Keratinocyte (primary cell): Measurements from ENCODE around the gene ID3. TPM values are rescaled to one million over a fixed set of nuclear protein-coding genes. Genes with fewer than 3 reads are reported as not detected.

Experiments
- DNase-seq: peaks from one replicate; pipeline ENCODE4 v3.0.0-alpha.2; 2011; ENCODE audit warnings: low read depth, missing footprints, low spot score
- FAIRE-seq: peaks from 2 replicates; lab custom pipeline; 2011; peaks lifted over from hg19 to GRCh38; lab: Jason Lieb, UNC
- H2AFZ ChIP-seq: 2 replicates; pipeline ENCODE4 v1.6.0; 2012; ENCODE audit warnings: low read length, control low read depth, inconsistent platforms; ENCODE audit not compliant: control insufficient read depth
- H3K27ac ChIP-seq: 2 replicates; pipeline ENCODE4 v1.5.1; 2011; ENCODE audit warnings: low read length; ENCODE audit not compliant: control insufficient read depth, insufficient read depth
- H3K27me3 ChIP-seq: 3 replicates; pipeline ENCODE4 v1.6.0; 2011; ENCODE audit warnings: low read length; ENCODE audit not compliant: control insufficient read depth, insufficient read depth; ENCODE audit errors: extremely low read depth
- H3K36me3 ChIP-seq, 2 experiments: 2 replicates in 1 of 2; 3 replicates in 1 of 2; pipeline ENCODE4 v1.5.1; 2011; ENCODE audit warnings: low read length in 2 of 2, mild to moderate bottlenecking in 1 of 2; ENCODE audit not compliant: control insufficient read depth in 2 of 2, insufficient read depth in 2 of 2; ENCODE audit errors: extremely low read depth in 1 of 2
- H3K4me1 ChIP-seq: 3 replicates; pipeline ENCODE4 v1.5.1; 2011; ENCODE audit warnings: low read length; ENCODE audit not compliant: control insufficient read depth, insufficient read depth; ENCODE audit errors: extremely low read depth
- H3K4me2 ChIP-seq: 3 replicates; pipeline ENCODE4 v1.6.0; 2011; ENCODE audit warnings: low read depth, low read length; ENCODE audit not compliant: control insufficient read depth, insufficient read depth; ENCODE audit errors: extremely low read depth
- H3K4me3 ChIP-seq, 3 experiments: fragments of 200-600 bp in 1 of 3; sonication (generic) in 1 of 3; 2 replicates in 2 of 3; 3 replicates in 1 of 3; pipeline ENCODE4 v1.5.1; 2011 to 2016; ENCODE audit warnings: low read length in 3 of 3, mild to moderate bottlenecking in 3 of 3, control low read depth in 2 of 3, inconsistent platforms in 1 of 3, low read depth in 1 of 3, mixed read lengths in 1 of 3, mixed run types in 1 of 3, moderate library complexity in 1 of 3; ENCODE audit not compliant: control insufficient read depth in 2 of 3, insufficient read depth in 2 of 3; ENCODE audit errors: extremely low read depth in 1 of 3
- H3K79me2 ChIP-seq: 2 replicates; pipeline ENCODE4 v1.6.0; 2012; ENCODE audit warnings: low read length; ENCODE audit not compliant: control insufficient read depth, insufficient read depth
- H3K9ac ChIP-seq: 3 replicates; pipeline ENCODE4 v1.6.0; 2011; ENCODE audit warnings: low read length; ENCODE audit not compliant: control insufficient read depth, insufficient read depth; ENCODE audit errors: extremely low read depth
- H3K9me1 ChIP-seq: 3 replicates; pipeline ENCODE4 v1.6.0; 2011; ENCODE audit warnings: low read length; ENCODE audit not compliant: control insufficient read depth, insufficient read depth; ENCODE audit errors: extremely low read depth
- H3K9me3 ChIP-seq: 2 replicates; pipeline ENCODE4 v1.5.1; 2012; ENCODE audit warnings: low read depth, low read length; ENCODE audit not compliant: control insufficient read depth
- H4K20me1 ChIP-seq: 3 replicates; pipeline ENCODE4 v1.6.0; 2011; ENCODE audit warnings: low read length; ENCODE audit not compliant: control insufficient read depth, insufficient read depth; ENCODE audit errors: extremely low read depth
- EZH2 ChIP-seq: IDR thresholded peaks from one replicate; pipeline ENCODE4 v1.6.1; 2012; ENCODE audit warnings: inconsistent platforms, mild to moderate bottlenecking, low read length, moderate library complexity
- dilution Hi-C: fragments of 300-500 bp; cut with MboI; formaldehyde crosslinking; loops from one replicate; pipeline ENCODE4 v1.7.0; 2020; ENCODE audit warnings: low sequenced_read_pairs; ENCODE audit not compliant: extremely low pct_ligation_motif_present
- polyA plus RNA-seq, 5 experiments: library from polyadenylated mRNA; depleted of rRNA in 3 of 5; stranded (reverse) in 3 of 5; stranded (forward) in 1 of 5; unstranded in 1 of 5; fragments of >200 nt; gene quantifications; 1 replicate in 1 of 5; 2 replicates in 3 of 5; 3 replicates in 1 of 5; pipeline versions ENCODE4 v1.2.1 to v1.2.3, GENCODE V29; 2011 to 2012; ENCODE audit warnings: missing spikeins in 2 of 5, low read depth in 1 of 5, low replicate concordance in 1 of 5
- TF ChIP-seq, protein P1 (sequence below), 3 experiments: IDR thresholded peaks in 1 of 3; conservative IDR thresholded peaks in 1 of 3; optimal IDR thresholded peaks in 1 of 3; 2 replicates in 2 of 3; 3 replicates in 1 of 3; pipeline versions ENCODE3 to v1.5.1; 2011; ENCODE audit warnings: low read length in 3 of 3, mild to moderate bottlenecking in 3 of 3, moderate library complexity in 2 of 3, control low read depth in 1 of 3, inconsistent platforms in 1 of 3; ENCODE audit not compliant: insufficient read depth in 2 of 3; ENCODE audit errors: extremely low read depth in 1 of 3

ID3 gene
- polyA plus RNA-seq, 1 donor (not counting 4 experiments of a cell fraction or from before 2014, with no cell fraction given) = 38.0 TPM

DNA sequence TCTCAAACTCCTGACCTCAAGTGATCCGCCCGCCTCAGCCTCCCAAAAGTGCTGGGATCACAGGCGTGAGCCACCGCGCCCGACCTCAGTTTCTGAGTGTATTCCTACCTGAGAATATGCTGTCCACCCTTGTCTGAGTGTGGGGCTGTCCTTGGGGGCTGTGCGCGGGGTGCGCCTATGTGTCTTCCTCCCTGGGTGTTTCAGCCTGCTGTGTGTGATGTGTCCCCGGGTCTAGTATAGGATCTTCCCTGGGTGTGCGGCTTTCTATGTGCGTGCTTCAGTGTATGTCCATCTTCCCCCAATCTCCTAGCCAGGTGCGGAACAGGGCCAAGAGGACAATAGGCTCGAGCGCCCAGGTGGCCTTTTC lies 8.3 kb upstream of the ID3 start:
- peaks cover 13% of the 10 kb centered on the region for H3K27me3 ChIP-seq
- H3K9me3 ChIP-seq = no peaks in the 10 kb centered on the region
- no peak overlapping the region for H2AFZ ChIP-seq
- H3K79me2 ChIP-seq = no peaks in the 10 kb centered on the region
- DNase-seq (no peak), FAIRE-seq (no peak)
- dilution Hi-C loops = no loop called here
- peak overlapping the region in 1 of 3 experiments; percentile 51 for H3K4me3 ChIP-seq
- no peaks in the 10 kb centered on the region for H3K4me1 ChIP-seq
- peak overlapping the region; percentile 8 for H3K4me2 ChIP-seq
- no peaks in the 10 kb centered on the region for H3K36me3 ChIP-seq
- H3K9ac ChIP-seq = no peak overlapping the region
- no peak overlapping the region for H3K27ac ChIP-seq
- H3K9me1 ChIP-seq = no peaks in the 10 kb centered on the region
- TF ChIP-seq, protein P1, sequence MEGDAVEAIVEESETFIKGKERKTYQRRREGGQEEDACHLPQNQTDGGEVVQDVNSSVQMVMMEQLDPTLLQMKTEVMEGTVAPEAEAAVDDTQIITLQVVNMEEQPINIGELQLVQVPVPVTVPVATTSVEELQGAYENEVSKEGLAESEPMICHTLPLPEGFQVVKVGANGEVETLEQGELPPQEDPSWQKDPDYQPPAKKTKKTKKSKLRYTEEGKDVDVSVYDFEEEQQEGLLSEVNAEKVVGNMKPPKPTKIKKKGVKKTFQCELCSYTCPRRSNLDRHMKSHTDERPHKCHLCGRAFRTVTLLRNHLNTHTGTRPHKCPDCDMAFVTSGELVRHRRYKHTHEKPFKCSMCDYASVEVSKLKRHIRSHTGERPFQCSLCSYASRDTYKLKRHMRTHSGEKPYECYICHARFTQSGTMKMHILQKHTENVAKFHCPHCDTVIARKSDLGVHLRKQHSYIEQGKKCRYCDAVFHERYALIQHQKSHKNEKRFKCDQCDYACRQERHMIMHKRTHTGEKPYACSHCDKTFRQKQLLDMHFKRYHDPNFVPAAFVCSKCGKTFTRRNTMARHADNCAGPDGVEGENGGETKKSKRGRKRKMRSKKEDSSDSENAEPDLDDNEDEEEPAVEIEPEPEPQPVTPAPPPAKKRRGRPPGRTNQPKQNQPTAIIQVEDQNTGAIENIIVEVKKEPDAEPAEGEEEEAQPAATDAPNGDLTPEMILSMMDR (optimal IDR thresholded peaks at IDR 0.05 in 1 of 3, IDR thresholded peaks at IDR 0.05 in 1 of 3, conservative IDR thresholded peaks at IDR 0.05 in 1 of 3; ENCODE audit: extremely low read depth in 1 of 3, insufficient read depth in 2 of 3, low read length in 3 of 3) = no peak
- peak; percentile 28 for TF ChIP-seq EZH2
- H4K20me1 ChIP-seq = no peaks in the 10 kb centered on the region

DNA sequence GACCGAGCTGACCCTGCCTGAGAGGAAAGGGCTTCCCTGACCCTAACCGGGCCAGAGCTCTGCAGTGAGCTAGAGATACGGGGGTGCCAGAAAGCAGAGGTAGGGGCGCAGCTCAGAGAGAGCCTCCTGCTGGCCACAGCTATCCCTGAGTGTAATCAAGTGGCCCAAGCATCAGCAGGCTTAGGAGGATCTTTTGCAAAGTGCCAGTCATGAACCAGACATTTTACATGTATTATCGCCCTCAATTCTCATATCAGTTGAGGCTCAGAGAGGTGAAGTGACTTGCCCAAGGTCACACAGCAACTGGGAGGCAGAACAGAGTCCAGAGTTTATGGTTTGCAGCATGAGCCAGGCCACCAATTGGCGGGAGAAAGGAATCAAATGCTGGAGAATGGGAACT lies 7.0 kb upstream of the ID3 start:
- Histone ChIP-seq H3K4me2 (no peak overlapping the region), H3K79me2 (no peaks in the 10 kb centered on the region), H3K4me3 (no peak overlapping the region), H3K27me3 (peaks cover 13% of the 10 kb centered on the region), H3K9me1 (no peaks in the 10 kb centered on the region), H2AFZ (no peak overlapping the region), H3K9me3 (no peaks in the 10 kb centered on the region), H3K9ac (no peak overlapping the region), H3K27ac (no peak overlapping the region), H4K20me1 (no peaks in the 10 kb centered on the region), H3K4me1 (peaks cover 9% of the 10 kb centered on the region), H3K36me3 (no peaks in the 10 kb centered on the region)
- FAIRE-seq (no peak), DNase-seq (no peak)
- no peak for TF ChIP-seq EZH2
- TF ChIP-seq, protein P1 (optimal IDR thresholded peaks at IDR 0.05 in 1 of 3, IDR thresholded peaks at IDR 0.05 in 1 of 3, conservative IDR thresholded peaks at IDR 0.05 in 1 of 3; ENCODE audit: extremely low read depth in 1 of 3, insufficient read depth in 2 of 3, low read length in 3 of 3) = peak; percentile 22 to 36 (median 34)
- dilution Hi-C loops = no loop called here
